ENCODE results near the gene CYSLTR2.

CYSLTR2 gene

GRCh38 chr13:48707405-48707804 is 53.7 kb downstream of the CYSLTR2 start:
- no peak for DNase-seq

- no peak for DNase-seq
These were observed 55.0 kb downstream of the CYSLTR2 start for GRCh38 chr13:48708764-48709163.

GRCh38 chr13:48709213-48709612 is 55.5 kb downstream of the CYSLTR2 start:
- DNase-seq = no peak

- no peak for DNase-seq
These were observed 56.4 kb downstream of the CYSLTR2 start for GRCh38 chr13:48710160-48710559.

GRCh38 chr13:48712141-48712540 is 58.4 kb downstream of the CYSLTR2 start:
- no peak for DNase-seq

GRCh38 chr13:48715977-48716376 is 62.2 kb downstream of the CYSLTR2 start:
- peak; percentile 40 for DNase-seq

- DNase-seq = no peak
These were observed 66.9 kb downstream of the CYSLTR2 start for GRCh38 chr13:48720621-48721020.

GRCh38 chr13:48723168-48723567 is 69.4 kb downstream of the CYSLTR2 start:
- no peak for DNase-seq

- no peak for DNase-seq
These were observed 71.5 kb downstream of the CYSLTR2 start for GRCh38 chr13:48725271-48725670.

GRCh38 chr13:48726711-48727110 is 73.0 kb downstream of the CYSLTR2 start:
- no peak for DNase-seq

GRCh38 chr13:48727241-48728011 is 73.7 kb downstream of the CYSLTR2 start:
- DNase-seq = peak; percentile 4

- DNase-seq = no peak
These were observed 74.5 kb downstream of the CYSLTR2 start for GRCh38 chr13:48728226-48728625.

- DNase-seq = no peak
These were observed 75.1 kb downstream of the CYSLTR2 start for GRCh38 chr13:48728876-48729275.

- no peak for DNase-seq
These were observed 76.1 kb downstream of the CYSLTR2 start for GRCh38 chr13:48729856-48730255.

- DNase-seq = no peak
These were observed 77.4 kb downstream of the CYSLTR2 start for GRCh38 chr13:48731001-48731658.

- DNase-seq = peak; percentile 64
These were observed 78.3 kb downstream of the CYSLTR2 start for GRCh38 chr13:48731957-48732569.

GRCh38 chr13:48733739-48734335 is 80.1 kb downstream of the CYSLTR2 start:
- no peak for DNase-seq

- DNase-seq = no peak
These were observed 81.8 kb downstream of the CYSLTR2 start for GRCh38 chr13:48735571-48735970.

- DNase-seq = no peak
These were observed 84.0 kb downstream of the CYSLTR2 start for GRCh38 chr13:48737689-48738088.

GRCh38 chr13:48738311-48738710 is 84.6 kb downstream of the CYSLTR2 start:
- DNase-seq = peak; percentile 1

GRCh38 chr13:48739386-48739964 is 85.7 kb downstream of the CYSLTR2 start:
- DNase-seq = no peak

GRCh38 chr13:48741377-48741776 is 87.6 kb downstream of the CYSLTR2 start:
- no peak for DNase-seq

GRCh38 chr13:48746821-48747220 is 93.1 kb downstream of the CYSLTR2 start:
- no peak for DNase-seq
